HCT116 (cell line): ENCODE data around the gene VPS33A.

Experiments used
- CBX3 ChIP-seq: IDR thresholded peaks from 2 replicates; pipeline ENCODE4 v1.6.1; 2012; ENCODE audit warnings: low read depth
- CTCF ChIP-seq, 3 experiments: fragments of 200-600 bp in 1 of 3; sonication (generic) in 1 of 3; IDR thresholded peaks in 2 of 3; conservative IDR thresholded peaks in 1 of 3; 2 replicates each; pipeline ENCODE4 v1.5.1; 2012 to 2017; ENCODE audit warnings: low read depth in 2 of 3, low read length in 2 of 3, antibody characterized with exemption in 1 of 3, borderline replicate concordance in 1 of 3, control low read depth in 1 of 3, mild to moderate bottlenecking in 1 of 3, mixed read lengths in 1 of 3, mixed run types in 1 of 3, moderate library complexity in 1 of 3; ENCODE audit not compliant: insufficient read depth in 1 of 3
- EZH2 ChIP-seq: fragments of 200-600 bp; sonication (generic); IDR thresholded peaks from 2 replicates; pipeline ENCODE4 v1.6.1; 2017; ENCODE audit warnings: antibody characterized with exemption, mixed run types
- FOSL1 ChIP-seq: IDR thresholded peaks from 2 replicates; pipeline ENCODE4 v1.6.1; 2012; ENCODE audit warnings: low read depth
- JUND ChIP-seq: IDR thresholded peaks from 2 replicates; pipeline ENCODE4 v1.6.1; 2012
- MAX ChIP-seq: IDR thresholded peaks from 2 replicates; pipeline ENCODE4 v1.6.1; 2012
- REST ChIP-seq: IDR thresholded peaks from 2 replicates; pipeline ENCODE4 v1.6.1; 2012; ENCODE audit warnings: low read depth
- ZBTB33 ChIP-seq: IDR thresholded peaks from 2 replicates; pipeline ENCODE4 v1.6.1; 2011; ENCODE audit warnings: mild to moderate bottlenecking, low read length, moderate library complexity; ENCODE audit not compliant: insufficient replicate concordance; ENCODE audit errors: extremely low read depth
- ZNF274 ChIP-seq: fragments of 200-500 bp; sonication (Bioruptor generic); IDR thresholded peaks from 2 replicates; pipeline ENCODE4 v1.6.1; 2014; ENCODE audit warnings: mild to moderate bottlenecking, low read depth, low read length, inconsistent platforms

- TF ChIP-seq MAX, result no peak
- no peak for TF ChIP-seq EZH2
- TF ChIP-seq ZNF274, result no peak
- no peak for TF ChIP-seq ZBTB33
- TF ChIP-seq CTCF (IDR thresholded peaks at IDR 0.05 in 2 of 3, conservative IDR thresholded peaks at IDR 0.05 in 1 of 3; ENCODE audit: borderline replicate concordance in 1 of 3, insufficient read depth in 1 of 3, low read depth in 2 of 3, low read length in 2 of 3), result no peak
- TF ChIP-seq JUND, result no peak
- no peak for TF ChIP-seq CBX3
- TF ChIP-seq FOSL1, result no peak
- TF ChIP-seq REST, result no peak
Observed at GRCh38 chr12:122232691-122233090, 33.6 kb downstream of the VPS33A start.
